ENCODE measurements around the gene LZTS2.
"Not testable (repeated sequence)": the region's sequence is repeated elsewhere in the genome, so short reads cannot be mapped to it uniquely, and the experiment has no call there.

Gene LZTS2

GRCh38 chr10:101028446-101029337 is 29.1 kb downstream of the LZTS2 start:
- peaks cover 25% of the 10 kb centered on the region for H3K36me3 Mint-ChIP-seq
- DNase-seq (ENCODE audit: low spot score in 2 of 2) (no peak), ATAC-seq (no peak)
- no peak overlapping the region for H3K27ac Mint-ChIP-seq
- H3K9me3 Mint-ChIP-seq, result no peaks in the 10 kb centered on the region
- no peak overlapping the region for H3K4me3 Mint-ChIP-seq
- peaks cover 16% of the 10 kb centered on the region for H3K4me1 Mint-ChIP-seq

DNA sequence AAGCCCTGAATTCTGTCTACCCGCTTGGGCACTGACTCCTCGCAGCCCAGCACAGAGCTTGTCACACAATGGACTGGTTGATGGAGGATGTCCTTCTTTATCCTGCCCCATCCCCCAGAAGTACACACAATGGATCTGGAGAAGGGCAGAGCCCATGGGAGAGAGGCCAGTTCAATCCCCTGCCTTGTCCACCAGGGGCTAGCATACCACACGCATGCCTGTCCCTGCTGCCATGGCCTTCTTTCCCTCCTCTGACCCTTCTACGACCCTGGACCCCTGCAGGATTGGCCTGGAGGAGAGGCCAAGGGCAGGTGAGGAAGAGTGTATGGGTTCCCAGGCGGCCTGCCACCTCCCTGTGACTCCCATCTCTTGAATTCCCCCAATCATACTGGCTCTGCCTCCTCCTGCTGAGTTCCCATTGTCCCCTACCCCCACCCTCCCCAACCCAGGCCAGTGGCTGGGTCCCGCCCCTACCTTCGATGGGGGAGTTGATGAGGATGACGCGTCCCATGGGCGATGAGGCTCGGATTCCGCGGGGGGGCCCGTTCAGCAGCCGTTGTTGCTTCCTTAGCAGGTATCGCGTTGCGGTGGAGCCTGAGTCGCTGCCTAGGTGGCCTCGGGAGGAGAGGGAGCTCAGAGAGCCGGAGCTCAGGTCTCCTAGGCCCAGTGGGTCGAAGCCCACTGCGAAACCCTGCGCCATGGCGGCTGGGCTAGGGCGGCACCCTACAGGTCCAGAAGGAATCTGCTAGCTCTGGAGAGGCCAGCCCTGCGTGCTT is 30.1 kb downstream of the LZTS2 start:
- Mint-ChIP-seq H3K9me3 (no peaks in the 10 kb centered on the region), H3K4me3 (no peak overlapping the region), H3K27ac (no peak overlapping the region), H3K36me3 (peaks cover 32% of the 10 kb centered on the region), H3K4me1 (peaks cover 19% of the 10 kb centered on the region)
- ATAC-seq (no peak), DNase-seq (ENCODE audit: low spot score in 2 of 2) (no peak)

DNA sequence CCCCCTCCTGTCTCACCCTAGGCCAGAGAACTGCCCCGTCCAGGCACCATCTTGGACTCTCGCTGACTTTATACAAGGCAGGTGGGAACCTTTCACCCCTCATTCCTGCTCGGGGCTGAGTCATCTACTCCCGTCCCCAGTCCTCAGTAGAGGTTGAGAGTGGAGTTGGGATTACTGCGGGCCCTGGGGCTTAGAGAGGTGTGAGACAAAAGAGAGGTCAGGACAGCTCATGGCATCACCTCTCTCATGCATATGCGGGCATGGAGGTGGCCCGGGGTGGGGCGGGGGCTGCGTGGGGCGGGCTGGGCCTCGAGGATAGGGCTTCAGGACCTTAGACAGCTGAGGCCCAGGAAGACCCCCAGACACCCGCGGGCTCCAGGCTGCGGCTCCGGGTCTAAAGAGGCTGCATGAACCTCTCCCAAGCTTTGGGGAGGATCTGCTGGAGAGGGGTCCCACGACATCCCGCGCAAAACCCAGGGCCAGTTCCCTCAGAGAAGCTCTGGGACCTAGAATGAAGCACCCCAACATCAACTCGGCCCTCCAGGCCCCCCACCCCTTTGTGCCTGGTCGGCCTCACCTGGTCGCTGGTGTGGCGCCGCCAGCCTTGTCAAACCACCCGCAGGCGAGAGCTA is 31.0 kb downstream of the LZTS2 start:
- ATAC-seq, result no peak

GRCh38 chr10:101031128-101031795 is 31.7 kb downstream of the LZTS2 start, which contains the start of the genes PDZD7 and SFXN3:
Gene PDZD7 (minus strand): TSS chr10:101031129. CDS start chr10:101030219, 910 bp downstream.
Gene SFXN3 (plus strand): TSS chr10:101031234. CDS start chr10:101034695, 3,461 bp downstream.
- ATAC-seq, result peak; percentile 86
- H3K9me3 Mint-ChIP-seq, result no peaks in the 10 kb centered on the region

More for the DNA sequence above, 31.0 kb downstream of the LZTS2 start:
- peaks cover 40% of the 10 kb centered on the region for H3K36me3 Mint-ChIP-seq
- no peaks in the 10 kb centered on the region for H3K9me3 Mint-ChIP-seq
- peaks cover 19% of the 10 kb centered on the region for H3K4me1 Mint-ChIP-seq
- DNase-seq (ENCODE audit: low spot score in 2 of 2), result no peak
- H3K4me3 Mint-ChIP-seq, result peak overlapping the region; percentile 88
- H3K27ac Mint-ChIP-seq, result peak overlapping the region; percentile 89

DNA sequence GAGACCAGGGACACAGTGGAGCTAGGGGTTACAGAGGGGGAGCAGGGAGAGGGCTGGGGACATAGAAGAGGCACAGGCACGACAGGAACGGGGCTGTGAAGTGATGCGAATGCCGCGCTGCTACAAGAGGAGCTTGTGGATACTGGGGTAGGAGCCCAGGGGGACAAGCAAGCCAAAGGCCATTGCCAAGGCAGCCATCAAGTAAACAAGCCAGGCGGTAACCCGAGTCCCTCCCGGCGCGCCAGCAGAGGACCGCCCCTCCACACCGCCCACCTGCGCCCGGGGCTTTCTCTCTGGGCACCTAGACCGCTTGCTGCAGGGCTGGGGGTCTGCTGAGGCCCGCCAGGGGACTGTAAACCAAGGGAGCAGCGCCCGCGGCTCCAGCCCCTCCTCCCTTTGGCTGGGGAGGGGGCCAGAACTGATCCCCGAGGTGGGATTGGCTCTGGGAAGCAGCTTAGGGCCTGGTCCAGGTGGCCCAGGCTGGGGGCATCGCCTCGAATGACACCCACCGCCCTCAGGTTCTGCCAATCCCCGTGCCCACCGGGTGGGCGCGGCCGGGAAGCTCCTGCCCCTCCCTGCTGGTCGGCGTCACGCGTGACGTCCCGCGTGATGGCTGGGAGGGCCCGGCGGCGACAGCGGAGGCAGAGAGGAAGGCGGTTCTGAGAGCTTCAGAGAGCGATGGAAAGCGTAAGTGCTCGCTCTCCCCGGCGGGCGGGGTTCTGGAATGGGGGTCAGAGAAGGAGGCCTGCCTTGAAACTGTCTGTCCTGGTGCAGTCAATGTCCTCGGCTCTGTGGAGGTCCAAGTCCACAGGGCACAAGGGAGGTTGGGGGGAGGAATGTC is 32.4 kb downstream of the LZTS2 start:
- ATAC-seq (peak; percentile 67), DNase-seq (ENCODE audit: low spot score in 2 of 2) (peak; percentile 47 to 77)
- peaks cover 19% of the 10 kb centered on the region for H3K4me1 Mint-ChIP-seq
- no peaks in the 10 kb centered on the region for H3K9me3 Mint-ChIP-seq
- peaks cover 54% of the 10 kb centered on the region for H3K36me3 Mint-ChIP-seq
- H3K27ac Mint-ChIP-seq, result peak overlapping the region; percentile 89
- H3K4me3 Mint-ChIP-seq, result peak overlapping the region; percentile 88

More at GRCh38 chr10:101031128-101031795, 31.7 kb downstream of the LZTS2 start, which contains the start of the genes PDZD7 and SFXN3:
- Mint-ChIP-seq H3K27ac (peak within 1 kb of the TSS; percentile 89), H3K4me3 (peak within 1 kb of the TSS; percentile 88), H3K4me1 (peaks cover 19% of the 10 kb centered on the region), H3K36me3 (peaks cover 47% of the 10 kb centered on the region)
- DNase-seq (ENCODE audit: low spot score in 2 of 2), result peak; percentile 98

DNA sequence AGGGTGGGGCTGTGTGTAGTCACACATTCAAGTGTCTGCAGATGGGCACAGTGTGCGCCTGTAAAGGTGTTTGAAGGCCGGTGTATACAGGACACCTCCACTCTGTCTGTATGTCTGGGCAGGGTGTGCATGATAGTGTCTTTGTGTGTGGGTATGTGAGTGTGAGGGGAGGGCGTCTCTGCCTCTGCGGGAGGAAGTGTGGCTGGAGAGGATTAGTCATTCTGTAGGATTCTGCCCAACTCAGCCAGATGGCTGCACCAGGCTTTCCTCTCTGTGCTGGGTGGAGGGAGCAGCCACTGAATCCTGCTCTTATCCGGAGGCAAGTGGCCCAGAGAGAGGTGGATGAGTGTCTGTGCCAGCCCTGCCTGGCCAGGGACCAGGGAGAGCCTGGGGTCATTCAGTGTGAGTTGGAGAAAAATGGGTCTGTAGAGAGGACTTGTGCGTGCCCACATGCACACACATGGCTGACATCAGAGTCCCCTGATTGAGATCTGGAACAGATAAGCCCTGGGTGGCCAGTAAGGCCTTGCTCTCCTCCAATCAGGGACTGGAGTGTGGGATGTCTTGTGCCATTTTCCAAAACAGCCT is 33.1 kb downstream of the LZTS2 start:
- Mint-ChIP-seq H3K9me3 (no peaks in the 10 kb centered on the region), H3K4me1 (peaks cover 19% of the 10 kb centered on the region), H3K27ac (peak overlapping the region; percentile 89), H3K36me3 (peaks cover 61% of the 10 kb centered on the region), H3K4me3 (peak overlapping the region; percentile 88)
- DNase-seq (ENCODE audit: low spot score in 2 of 2) (peak; percentile 46 to 77), ATAC-seq (peak; percentile 69)

DNA sequence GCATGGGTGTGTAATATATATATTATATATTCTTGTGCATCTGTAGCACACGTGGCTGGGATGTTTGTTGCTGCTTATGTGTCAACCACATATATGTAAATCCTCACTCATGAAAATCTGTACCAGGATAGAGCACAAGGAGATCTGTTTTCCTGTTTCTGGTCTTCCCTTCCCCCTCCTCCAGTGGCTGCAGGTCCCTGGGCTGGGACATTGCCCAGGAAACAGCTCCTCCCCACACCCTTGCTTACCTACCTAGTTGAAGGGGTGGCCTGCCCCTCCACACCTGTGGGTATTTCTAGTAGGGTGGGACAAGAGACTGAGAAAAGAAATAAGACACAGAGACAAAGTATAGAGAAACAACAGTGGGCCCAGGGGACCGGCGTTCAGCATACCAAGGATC is 33.7 kb downstream of the LZTS2 start:
- H3K27ac Mint-ChIP-seq, result peak overlapping the region; percentile 89
- peak overlapping the region; percentile 88 for H3K4me3 Mint-ChIP-seq
- H3K36me3 Mint-ChIP-seq, result peaks cover 67% of the 10 kb centered on the region
- ATAC-seq (no peak), DNase-seq (ENCODE audit: low spot score in 2 of 2) (no peak)
- peaks cover 19% of the 10 kb centered on the region for H3K4me1 Mint-ChIP-seq
- H3K9me3 Mint-ChIP-seq, result no peaks in the 10 kb centered on the region

DNA sequence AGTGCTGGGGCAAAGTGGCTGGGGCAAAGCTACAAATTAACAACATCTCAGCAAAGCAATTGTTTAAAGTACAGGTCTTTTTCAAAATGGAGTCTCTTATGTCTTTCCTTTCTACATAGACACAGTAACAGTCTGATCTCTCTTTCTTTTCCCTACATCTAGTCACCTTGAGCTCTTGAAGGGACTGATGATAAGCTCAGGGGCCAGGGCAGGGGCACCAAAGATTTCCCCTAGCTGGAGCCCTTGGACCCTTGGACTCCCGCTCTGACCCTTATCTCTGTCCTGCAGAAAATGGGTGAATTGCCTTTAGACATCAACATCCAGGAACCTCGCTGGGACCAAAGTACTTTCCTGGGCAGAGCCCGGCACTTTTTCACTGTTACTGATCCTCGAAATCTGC is 34.8 kb downstream of the LZTS2 start:
- not testable (repeated sequence) for H3K27ac Mint-ChIP-seq; H3K4me3 Mint-ChIP-seq; ATAC-seq; DNase-seq (ENCODE audit: low spot score in 2 of 2); H3K9me3 Mint-ChIP-seq
- Mint-ChIP-seq H3K36me3 (peaks cover 78% of the 10 kb centered on the region), H3K4me1 (peaks cover 19% of the 10 kb centered on the region)

GRCh38 chr10:101035314-101035713 is 35.7 kb downstream of the LZTS2 start:
- DNase-seq (ENCODE audit: low spot score in 2 of 2) (no peak), ATAC-seq (no peak)
- H3K4me3 Mint-ChIP-seq, result no peak overlapping the region
- H3K27ac Mint-ChIP-seq, result no peak overlapping the region
- no peaks in the 10 kb centered on the region for H3K9me3 Mint-ChIP-seq
- H3K36me3 Mint-ChIP-seq, result peaks cover 84% of the 10 kb centered on the region
- H3K4me1 Mint-ChIP-seq, result peaks cover 19% of the 10 kb centered on the region

DNA sequence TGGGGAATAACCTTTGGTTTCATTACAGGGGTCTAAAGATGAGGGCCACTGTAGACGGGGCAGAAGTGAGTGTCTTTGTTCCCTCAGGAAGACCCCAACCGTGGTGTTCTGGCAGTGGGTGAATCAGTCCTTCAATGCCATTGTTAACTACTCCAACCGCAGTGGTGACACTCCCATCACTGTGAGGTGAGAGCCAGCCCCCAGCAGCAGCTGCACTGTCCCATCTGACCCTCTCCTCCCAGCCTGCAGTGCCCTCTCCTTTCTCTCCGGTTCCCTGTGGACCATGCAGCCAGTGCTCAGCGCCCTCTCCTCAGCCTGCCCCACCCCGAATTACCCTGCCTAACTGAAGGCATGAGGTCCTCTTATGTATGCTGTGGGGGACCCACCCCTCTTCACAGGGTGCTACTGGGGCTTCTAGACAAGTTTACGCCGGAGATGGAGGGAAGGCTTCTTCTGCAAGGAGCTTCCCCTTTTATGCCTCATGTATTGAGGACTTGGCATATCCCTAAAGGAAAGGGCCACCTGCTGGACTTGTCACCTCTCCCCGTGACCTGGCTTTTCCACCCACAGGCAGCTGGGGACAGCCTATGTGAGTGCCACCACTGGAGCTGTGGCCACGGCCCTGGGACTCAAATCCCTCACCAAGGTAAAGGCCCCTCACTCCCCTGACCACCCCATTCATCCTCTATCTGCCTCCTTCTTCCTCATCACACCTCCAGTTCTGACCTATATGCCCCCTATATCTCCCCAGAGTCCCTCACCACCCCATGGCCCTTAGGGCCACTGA is 36.5 kb downstream of the LZTS2 start:
- no peak for ATAC-seq

DNA sequence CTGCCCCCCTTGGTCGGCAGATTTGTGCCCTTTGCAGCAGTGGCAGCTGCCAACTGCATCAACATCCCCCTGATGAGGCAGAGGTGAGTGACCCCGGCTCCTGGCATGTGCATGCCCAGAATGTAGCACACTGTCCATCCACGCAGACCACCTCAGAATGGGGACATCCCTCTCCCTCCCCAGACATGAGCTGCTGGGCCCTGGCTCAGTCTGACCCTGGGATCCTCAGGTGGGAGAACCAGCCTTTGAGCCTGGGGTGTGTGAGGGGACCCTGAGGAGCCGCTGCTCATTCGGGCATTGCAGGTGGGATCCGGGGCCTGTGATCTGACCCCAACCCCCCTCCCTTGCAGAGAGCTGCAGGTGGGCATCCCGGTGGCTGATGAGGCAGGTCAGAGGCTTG is 37.1 kb downstream of the LZTS2 start:
- Mint-ChIP-seq H3K9me3 (no peaks in the 10 kb centered on the region), H3K4me3 (no peak overlapping the region), H3K36me3 (peaks cover 79% of the 10 kb centered on the region), H3K4me1 (peaks cover 25% of the 10 kb centered on the region), H3K27ac (peak overlapping the region; percentile 54)
- DNase-seq (ENCODE audit: low spot score in 2 of 2), result no peak
- ATAC-seq, result no peak

More for the DNA sequence above, 36.5 kb downstream of the LZTS2 start:
- Mint-ChIP-seq H3K9me3 (no peaks in the 10 kb centered on the region), H3K4me1 (peaks cover 22% of the 10 kb centered on the region), H3K4me3 (no peak overlapping the region), H3K36me3 (peaks cover 82% of the 10 kb centered on the region), H3K27ac (peak overlapping the region; percentile 54)
- no peak for DNase-seq (ENCODE audit: low spot score in 2 of 2)

DNA sequence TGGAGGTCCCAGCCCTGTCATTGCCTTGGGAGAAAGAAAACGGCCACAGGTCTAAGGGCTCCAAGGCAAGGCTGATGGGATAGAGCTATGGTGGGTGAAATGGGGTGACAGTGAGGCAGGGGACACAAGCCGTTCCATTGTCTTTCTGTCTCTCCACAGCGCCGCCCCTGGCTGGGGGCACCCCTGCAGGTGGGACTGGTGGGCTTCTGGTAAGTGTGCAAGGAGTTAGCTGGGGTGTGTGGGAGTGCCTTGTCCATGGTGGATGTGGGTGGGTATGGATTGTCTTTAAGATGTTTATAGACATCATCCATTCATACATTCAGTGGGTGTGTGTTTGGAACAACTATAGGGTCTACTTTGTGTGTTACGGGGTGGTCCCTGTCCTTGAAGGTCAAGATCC is 38.9 kb downstream of the LZTS2 start:
- peaks cover 26% of the 10 kb centered on the region for H3K4me1 Mint-ChIP-seq
- ATAC-seq, result no peak
- DNase-seq (ENCODE audit: low spot score in 2 of 2), result no peak
- peak overlapping the region; percentile 24 for H3K27ac Mint-ChIP-seq
- no peak overlapping the region for H3K4me3 Mint-ChIP-seq
- H3K36me3 Mint-ChIP-seq, result peaks cover 75% of the 10 kb centered on the region
- H3K9me3 Mint-ChIP-seq, result no peaks in the 10 kb centered on the region

DNA sequence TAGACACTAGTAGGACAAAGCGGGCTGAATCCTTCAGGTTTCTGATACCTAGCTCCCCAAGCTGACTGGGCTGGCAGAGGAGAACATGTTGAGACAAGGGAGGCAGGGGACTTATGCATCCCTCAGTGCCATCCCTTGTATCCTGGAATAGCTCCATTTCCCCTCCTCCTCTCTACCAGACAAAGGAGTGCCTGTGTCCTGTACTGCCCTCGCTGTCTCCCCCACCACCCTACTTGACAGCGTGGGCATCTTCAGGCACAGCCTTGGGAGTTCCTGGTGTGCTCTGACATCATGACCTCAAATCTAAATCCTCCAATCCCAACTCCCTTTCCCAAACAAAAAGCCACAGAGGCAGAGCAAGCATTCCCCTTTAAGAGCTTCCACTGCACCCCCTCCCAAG is 40.5 kb downstream of the LZTS2 start:
- no peaks in the 10 kb centered on the region for H3K9me3 Mint-ChIP-seq
- peaks cover 63% of the 10 kb centered on the region for H3K36me3 Mint-ChIP-seq
- no peak overlapping the region for H3K4me3 Mint-ChIP-seq
- ATAC-seq (no peak), DNase-seq (ENCODE audit: low spot score in 2 of 2) (no peak)
- H3K27ac Mint-ChIP-seq, result no peak overlapping the region
- H3K4me1 Mint-ChIP-seq, result peaks cover 24% of the 10 kb centered on the region

Data from stimulated activated effector memory CD8-positive, alpha-beta T cell treated with anti-CD3 and anti-CD28 coated beads, Interleukin-12 subunit alpha, Interleukin-12 subunit beta, amount 100 ng/mL, for 72 hours (primary cell).